CD14-positive monocyte (primary cell): Measurements from ENCODE around the gene OR51S1. TPM values are rescaled to one million over a fixed set of nuclear protein-coding genes. Genes with fewer than 3 reads are reported as not detected.

Experiments
- DNase-seq, 3 donors: peaks; one replicate each; pipeline ENCODE4 v3.0.0-alpha.2; 2011 to 2022
- H2AFZ ChIP-seq: 2 replicates; pipeline ENCODE4 v1.6.0; 2012; ENCODE audit warnings: mild to moderate bottlenecking, low read depth, low read length, inconsistent platforms; ENCODE audit not compliant: insufficient read depth, poor library complexity, severe bottlenecking
- H3K27ac ChIP-seq, 2 donors: 1 replicate in 1 of 2; 2 replicates in 1 of 2; pipeline ENCODE4 v1.5.1; 2012 to 2013; ENCODE audit warnings: low read length in 2 of 2, control low read depth in 1 of 2, inconsistent platforms in 1 of 2, low read depth in 1 of 2, mild to moderate bottlenecking in 1 of 2
- H3K27me3 ChIP-seq, 2 donors: one replicate each; pipeline versions ENCODE4 v1.6.0 to v1.6.1; 2011 to 2013; ENCODE audit warnings: low read length in 2 of 2; ENCODE audit not compliant: control insufficient read depth in 2 of 2, insufficient read depth in 2 of 2
- H3K36me3 ChIP-seq, 2 donors: replicated peaks in 1 of 2; 1 replicate in 1 of 2; 2 replicates in 1 of 2; pipeline versions ENCODE4 v1.5.1 to v1.6.1; 2012 to 2013; ENCODE audit warnings: low read length in 2 of 2, control low read depth in 1 of 2, inconsistent platforms in 1 of 2, mild to moderate bottlenecking in 1 of 2; ENCODE audit not compliant: insufficient read depth in 2 of 2, control insufficient read depth in 1 of 2
- H3K4me1 ChIP-seq, 2 donors: 1 replicate in 1 of 2; 2 replicates in 1 of 2; pipeline versions ENCODE4 v1.5.1 to v1.6.1; 2012 to 2013; ENCODE audit warnings: low read length in 2 of 2, control low read depth in 1 of 2, inconsistent platforms in 1 of 2, mild to moderate bottlenecking in 1 of 2, moderate library complexity in 1 of 2; ENCODE audit not compliant: insufficient read depth in 2 of 2, control insufficient read depth in 1 of 2
- H3K4me2 ChIP-seq: replicated peaks from 2 replicates; pipeline ENCODE3; 2012; ENCODE audit warnings: low read length, moderate library complexity, mild to moderate bottlenecking; ENCODE audit not compliant: poor library complexity, severe bottlenecking; ENCODE audit errors: extremely low read depth
- H3K4me3 ChIP-seq, 3 experiments: fragments of 200-600 bp in 1 of 3; sonication (generic) in 1 of 3; replicated peaks in 1 of 3; 1 replicate in 2 of 3; 2 replicates in 1 of 3; pipeline ENCODE4 v1.5.1; 2011 to 2013; ENCODE audit warnings: low read length in 3 of 3, mild to moderate bottlenecking in 3 of 3, control low read depth in 2 of 3, low read depth in 2 of 3, inconsistent platforms in 1 of 3, moderate library complexity in 1 of 3
- H3K79me2 ChIP-seq: 2 replicates; pipeline ENCODE4 v1.6.0; 2012; ENCODE audit warnings: mild to moderate bottlenecking, control low read depth, inconsistent platforms, low read length, moderate library complexity; ENCODE audit not compliant: insufficient read depth
- H3K9ac ChIP-seq: 2 replicates; pipeline ENCODE4 v1.6.0; 2017; ENCODE audit warnings: low read length, mild to moderate bottlenecking; ENCODE audit not compliant: insufficient read depth, poor library complexity, severe bottlenecking
- H3K9me3 ChIP-seq, 2 donors: replicated peaks in 1 of 2; 1 replicate in 1 of 2; 2 replicates in 1 of 2; pipeline versions ENCODE4 v1.5.1 to v1.6.1; 2012 to 2013; ENCODE audit warnings: low read length in 2 of 2, control low read depth in 1 of 2; ENCODE audit not compliant: control insufficient read depth in 1 of 2, insufficient read depth in 1 of 2
- H4K20me1 ChIP-seq: 2 replicates; pipeline ENCODE4 v1.6.0; 2012; ENCODE audit warnings: mild to moderate bottlenecking, low read length, control low read depth, moderate library complexity; ENCODE audit not compliant: insufficient read depth
- H3K27ac Mint-ChIP-seq, 7 donors: one replicate each; pipeline ENCODE4 v1.8.0; 2020; ENCODE audit warnings: mild to moderate bottlenecking in 7 of 7, mixed read lengths in 7 of 7, moderate library complexity in 6 of 7, inconsistent platforms in 2 of 7
- H3K27me3 Mint-ChIP-seq, 3 donors: one replicate each; pipeline ENCODE4 v1.8.0; 2021 to 2022; ENCODE audit warnings: low read depth in 3 of 3, mild to moderate bottlenecking in 3 of 3, mixed read lengths in 3 of 3, moderate library complexity in 3 of 3, inconsistent platforms in 1 of 3
- H3K36me3 Mint-ChIP-seq, 2 donors: one replicate each; pipeline ENCODE4 v1.8.0; 2020; ENCODE audit warnings: mixed read lengths in 2 of 2, inconsistent platforms in 1 of 2, mild to moderate bottlenecking in 1 of 2
- H3K4me1 Mint-ChIP-seq: one replicate; pipeline ENCODE4 v1.8.0; 2020; ENCODE audit warnings: mild to moderate bottlenecking, mixed read lengths
- H3K4me3 Mint-ChIP-seq, 2 donors: one replicate each; pipeline ENCODE4 v1.8.0; 2020; ENCODE audit warnings: mild to moderate bottlenecking in 2 of 2, mixed read lengths in 2 of 2, moderate library complexity in 1 of 2
- H3K9me3 Mint-ChIP-seq, 7 donors: one replicate each; pipeline ENCODE4 v1.8.0; 2020 to 2022; ENCODE audit warnings: mixed read lengths in 7 of 7, mild to moderate bottlenecking in 6 of 7, moderate library complexity in 6 of 7, inconsistent platforms in 2 of 7
- CTCF ChIP-seq: fragments of 200-600 bp; IDR thresholded peaks from one replicate; pipeline ENCODE4 v1.8.0; 2022; ENCODE audit warnings: antibody characterized with exemption, mild to moderate bottlenecking
- WGBS: methylation state at CpG from one replicate; pipeline ENCODE4 v1.1.5; 2013; ENCODE audit warnings: missing lambda C conversion rate; ENCODE audit not compliant: insufficient coverage; 5-methylcytosine and 5-hydroxymethylcytosine counted together
- intact Hi-C, 2 donors: fragments of 100-400 bp; cut with micrococcal nuclease; formaldehyde crosslinking; loops; one replicate each; pipeline versions ENCODE4 v1.15.0 to v1.15.1; 2023
- polyA plus RNA-seq, 3 donors: library from polyadenylated mRNA; depleted of rRNA in 1 of 3; unstranded in 2 of 3; stranded (reverse) in 1 of 3; fragments of 300-500 nt in 2 of 3; fragments of >200 nt in 1 of 3; fragmentation: Illumina TruSeq in 2 of 3; gene quantifications; 1 replicate in 2 of 3; 2 replicates in 1 of 3; pipeline ENCODE4 v1.2.3, GENCODE V29; 2012 to 2021

Gene OR51S1
- polyA plus RNA-seq, 3 donors: not detected

DNA sequence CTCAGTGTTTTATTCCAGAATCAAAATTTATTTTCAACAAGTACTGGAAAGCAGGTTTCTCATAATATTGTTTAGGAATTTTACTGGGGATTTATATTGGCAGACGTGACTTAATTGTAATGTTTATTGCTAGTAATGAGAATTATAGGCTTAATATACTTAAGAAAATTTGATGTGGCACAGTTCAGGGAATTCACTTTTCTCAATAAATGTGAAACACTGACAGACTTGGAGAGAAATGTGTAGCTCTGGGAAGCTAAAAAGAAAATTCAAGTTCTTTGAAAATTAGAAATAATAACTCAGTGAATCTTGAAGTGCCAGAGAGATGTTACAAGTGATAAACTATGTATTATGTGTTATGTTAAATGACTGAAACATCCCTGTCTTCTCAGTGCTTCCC is 28.0 kb downstream of the OR51S1 start, which contains the start of gene OR51F2:
TSS of gene OR51F2 (plus strand) at position 301 of the 400 bp plus-strand sequence. CDS start 101 bp downstream, outside the sequence.
- Histone ChIP-seq H2AFZ (no peak within 1 kb of the TSS), H3K4me1 (no peaks in the 10 kb centered on the region), H3K27me3 (no peaks in the 10 kb centered on the region), H4K20me1 (no peaks in the 10 kb centered on the region), H3K79me2 (no peaks in the 10 kb centered on the region), H3K27ac (no peak within 1 kb of the TSS), H3K4me3 (no peak within 1 kb of the TSS), H3K36me3 (no peaks in the 10 kb centered on the region), H3K9me3 (no peaks in the 10 kb centered on the region), H3K9ac (no peak within 1 kb of the TSS), H3K4me2 (no peak within 1 kb of the TSS)
- no peak for TF ChIP-seq CTCF
- Mint-ChIP-seq H3K27ac (no peak within 1 kb of the TSS), H3K36me3 (no peaks in the 10 kb centered on the region), H3K9me3 (no peaks in the 10 kb centered on the region), H3K4me1 (no peaks in the 10 kb centered on the region), H3K27me3 (peaks cover 4 to 5% (median 4%) of the 10 kb centered on the region in 3 donors), H3K4me3 (no peak within 1 kb of the TSS)
- DNase-seq: no peak
- WGBS: no CpG with 5 or more reads among the region's 1 CpG
- intact Hi-C loops: no loop called here

DNA sequence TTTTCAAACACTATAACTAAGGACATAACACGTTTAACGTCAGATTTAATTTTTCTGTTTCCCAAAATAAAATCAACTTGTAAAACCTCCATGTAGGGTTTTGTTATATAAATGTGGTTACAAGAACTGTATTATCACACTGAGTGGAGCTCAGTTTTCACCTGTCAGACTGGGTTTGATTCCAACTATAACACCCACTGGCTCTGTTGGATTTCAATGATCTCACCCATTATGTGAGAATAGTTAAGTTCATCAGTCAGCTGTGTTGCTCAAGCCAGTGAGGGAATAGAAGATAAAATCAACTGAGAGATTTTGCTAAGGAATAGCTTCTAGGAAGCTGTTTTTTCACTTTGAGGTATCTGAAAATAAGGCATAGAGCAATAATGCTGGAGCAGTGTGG is 39.8 kb downstream of the OR51S1 start:
- H2AFZ ChIP-seq: no peak overlapping the region
- H3K27ac ChIP-seq: no peak overlapping the region
- H3K4me1 Mint-ChIP-seq: no peaks in the 10 kb centered on the region
- no peaks in the 10 kb centered on the region for H3K9me3 ChIP-seq
- H3K36me3 ChIP-seq: no peaks in the 10 kb centered on the region
- H3K27ac Mint-ChIP-seq: no peak overlapping the region
- no peaks in the 10 kb centered on the region for H3K27me3 ChIP-seq
- DNase-seq: no peak
- no peaks in the 10 kb centered on the region for H3K36me3 Mint-ChIP-seq
- H4K20me1 ChIP-seq: no peaks in the 10 kb centered on the region
- H3K4me1 ChIP-seq: no peaks in the 10 kb centered on the region
- TF ChIP-seq CTCF: no peak
- no peak overlapping the region for H3K9ac ChIP-seq
- no peak overlapping the region for H3K4me2 ChIP-seq
- H3K4me3 ChIP-seq: no peak overlapping the region
- H3K4me3 Mint-ChIP-seq: no peak overlapping the region
- no CpG with 5 or more reads among the region's 2 CpGs for WGBS
- H3K79me2 ChIP-seq: no peaks in the 10 kb centered on the region
- intact Hi-C loops: no loop called here
- H3K27me3 Mint-ChIP-seq: no peaks in the 10 kb centered on the region
- H3K9me3 Mint-ChIP-seq: peaks cover 0 to 2% (median 0%) of the 10 kb centered on the region in 7 donors
